ENCODE measurements around the gene CHST3. TPM values are rescaled to one million over a fixed set of nuclear protein-coding genes. Genes with fewer than 3 reads are reported as not detected.

CHST3 gene
- total and polyA plus RNA-seq, 9 donors = 16.4 to 69.2 (median 36.1) TPM

- no peak overlapping the region for H3K4me3 ChIP-seq
- 47 to 65% (median 64%) methylated on average over 10 of the region's 10 CpGs for WGBS, 3 donors
- no peaks in the 10 kb centered on the region for H3K9me3 ChIP-seq
- H3K27ac ChIP-seq = peak overlapping the region in 1 of 2 donors; percentile 55
- intact Hi-C loops (cut with DNase I) = no loop called here
- peak in 2 of 5 donors; percentile 55 to 68 for DNase-seq
- peak in 2 of 3 donors; percentile 16 to 22 for TF ChIP-seq CTCF (IDR thresholded peaks at IDR 0.05)
- no peak for TF ChIP-seq POLR2A (IDR thresholded peaks at IDR 0.05)
- H3K36me3 ChIP-seq = no peaks in the 10 kb centered on the region
- no peaks in the 10 kb centered on the region for H3K27me3 ChIP-seq
- peaks cover 59% of the 10 kb centered on the region for H3K4me1 ChIP-seq (ENCODE audit: insufficient read depth)
These were observed 6.1 kb downstream of the CHST3 start for GRCh38 chr10:71970331-71970730.

- no peak for DNase-seq
- intact Hi-C loops (cut with DNase I) = no loop called here
- Histone ChIP-seq H3K4me3 (no peak overlapping the region), H3K27me3 (no peaks in the 10 kb centered on the region), H3K36me3 (no peaks in the 10 kb centered on the region), H3K27ac (peak overlapping the region; percentile 28 to 32), H3K9me3 (no peaks in the 10 kb centered on the region), H3K4me1 (ENCODE audit: insufficient read depth) (peaks cover 62% of the 10 kb centered on the region)
- WGBS, 3 donors = 37 to 57% (median 55%) methylated on average over 4 of the region's 4 CpGs
- TF ChIP-seq EP300 (IDR thresholded peaks at IDR 0.05) (no peak), POLR2A (IDR thresholded peaks at IDR 0.05) (no peak), CTCF (IDR thresholded peaks at IDR 0.05) (no peak)
These were observed 6.7 kb downstream of the CHST3 start for GRCh38 chr10:71970869-71971268.

GRCh38 chr10:71971311-71971731 is 7.1 kb downstream of the CHST3 start:
- Histone ChIP-seq H3K36me3 (no peaks in the 10 kb centered on the region), H3K4me3 (no peak overlapping the region), H3K4me1 (ENCODE audit: insufficient read depth) (peaks cover 60% of the 10 kb centered on the region), H3K27me3 (no peaks in the 10 kb centered on the region), H3K9me3 (no peaks in the 10 kb centered on the region), H3K27ac (peak overlapping the region; percentile 28 to 32)
- TF ChIP-seq POLR2A (IDR thresholded peaks at IDR 0.05) = no peak
- TF ChIP-seq CTCF (IDR thresholded peaks at IDR 0.05) = no peak
- no peak for TF ChIP-seq EP300 (IDR thresholded peaks at IDR 0.05)
- DNase-seq = no peak
- intact Hi-C loops (cut with DNase I) = no loop called here
- 34 to 44% (median 36%) methylated on average over 13 of the region's 13 CpGs for WGBS, 3 donors

GRCh38 chr10:71971769-71972555 is 7.8 kb downstream of the CHST3 start:
- DNase-seq = no peak
- 70 to 76% (median 72%) methylated on average over 21 of the region's 21 CpGs for whole genome bisulfite sequencing, 3 donors
- H3K4me3 ChIP-seq = no peak overlapping the region

More at GRCh38 chr10:71971769-71972555, 7.8 kb downstream of the CHST3 start:
- H3K4me1 ChIP-seq (ENCODE audit: insufficient read depth) = peaks cover 58% of the 10 kb centered on the region
- no peaks in the 10 kb centered on the region for H3K36me3 ChIP-seq
- TF ChIP-seq EP300 (IDR thresholded peaks at IDR 0.05) (no peak), POLR2A (IDR thresholded peaks at IDR 0.05) (no peak), CTCF (IDR thresholded peaks at IDR 0.05) (no peak)
- H3K27ac ChIP-seq = peak overlapping the region; percentile 13 to 28
- no peaks in the 10 kb centered on the region for H3K9me3 ChIP-seq
- intact Hi-C loops (cut with DNase I) = no loop called here
- no peaks in the 10 kb centered on the region for H3K27me3 ChIP-seq
